IPS-20b (cell line): ENCODE measurements around the gene NLRP10.
"Not testable (repeated sequence)": the region's sequence is repeated elsewhere in the genome, so short reads cannot be mapped to it uniquely, and the experiment has no call there.

Experiments used
- H3K27ac ChIP-seq: one replicate; pipeline ENCODE4 v1.5.1; 2013; ENCODE audit warnings: low read length
- H3K27me3 ChIP-seq: 2 replicates; pipeline ENCODE4 v1.6.1; 2013; ENCODE audit warnings: mild to moderate bottlenecking, low read length, inconsistent platforms; ENCODE audit not compliant: insufficient read depth
- H3K36me3 ChIP-seq: 2 replicates; pipeline ENCODE4 v1.6.1; 2013; ENCODE audit warnings: low read depth, mild to moderate bottlenecking, inconsistent platforms, low read length, moderate library complexity; ENCODE audit not compliant: insufficient read depth
- H3K4me1 ChIP-seq: 2 replicates; pipeline ENCODE4 v1.6.1; 2013; ENCODE audit warnings: mild to moderate bottlenecking, control low read depth, inconsistent platforms, low read length, moderate library complexity; ENCODE audit not compliant: insufficient read depth
- H3K4me3 ChIP-seq: 2 replicates; pipeline ENCODE4 v1.5.1; 2013; ENCODE audit warnings: mild to moderate bottlenecking, low read length, inconsistent platforms
- H3K9ac ChIP-seq: 2 replicates; pipeline ENCODE4 v1.6.1; 2013; ENCODE audit warnings: low read depth, mild to moderate bottlenecking, inconsistent platforms, low read length, moderate library complexity
- H3K9me3 ChIP-seq: 2 replicates; pipeline ENCODE4 v1.6.1; 2013; ENCODE audit warnings: mild to moderate bottlenecking, low read depth, low read length, inconsistent platforms; ENCODE audit not compliant: insufficient read depth

The NLRP10 gene

GRCh38 chr11:7999795-8000194, 34.5 kb upstream of the NLRP10 start:
- no peaks in the 10 kb centered on the region for H3K27me3 ChIP-seq
- H3K4me3 ChIP-seq, result no peak overlapping the region
- no peaks in the 10 kb centered on the region for H3K9me3 ChIP-seq
- no peaks in the 10 kb centered on the region for H3K4me1 ChIP-seq
- no peak overlapping the region for H3K9ac ChIP-seq
- H3K27ac ChIP-seq, result no peak overlapping the region
- H3K36me3 ChIP-seq, result peaks cover 49% of the 10 kb centered on the region

- H3K27ac ChIP-seq, result no peak overlapping the region
- H3K27me3 ChIP-seq, result no peaks in the 10 kb centered on the region
- peaks cover 94% of the 10 kb centered on the region for H3K36me3 ChIP-seq
- H3K9ac ChIP-seq, result no peak overlapping the region
- no peaks in the 10 kb centered on the region for H3K9me3 ChIP-seq
- H3K4me3 ChIP-seq, result no peak overlapping the region
- H3K4me1 ChIP-seq, result no peaks in the 10 kb centered on the region
Measured at GRCh38 chr11:7994581-7995278, 29.5 kb upstream of the NLRP10 start.

GRCh38 chr11:7987560-7987883, 22.3 kb upstream of the NLRP10 start:
- Histone ChIP-seq H3K4me3 (peak overlapping the region; percentile 93), H3K9ac (peak overlapping the region; percentile 83), H3K36me3 (peaks cover 37% of the 10 kb centered on the region)
- not testable (repeated sequence) for H3K4me1 ChIP-seq, H3K27me3 ChIP-seq, H3K9me3 ChIP-seq, H3K27ac ChIP-seq

DNA sequence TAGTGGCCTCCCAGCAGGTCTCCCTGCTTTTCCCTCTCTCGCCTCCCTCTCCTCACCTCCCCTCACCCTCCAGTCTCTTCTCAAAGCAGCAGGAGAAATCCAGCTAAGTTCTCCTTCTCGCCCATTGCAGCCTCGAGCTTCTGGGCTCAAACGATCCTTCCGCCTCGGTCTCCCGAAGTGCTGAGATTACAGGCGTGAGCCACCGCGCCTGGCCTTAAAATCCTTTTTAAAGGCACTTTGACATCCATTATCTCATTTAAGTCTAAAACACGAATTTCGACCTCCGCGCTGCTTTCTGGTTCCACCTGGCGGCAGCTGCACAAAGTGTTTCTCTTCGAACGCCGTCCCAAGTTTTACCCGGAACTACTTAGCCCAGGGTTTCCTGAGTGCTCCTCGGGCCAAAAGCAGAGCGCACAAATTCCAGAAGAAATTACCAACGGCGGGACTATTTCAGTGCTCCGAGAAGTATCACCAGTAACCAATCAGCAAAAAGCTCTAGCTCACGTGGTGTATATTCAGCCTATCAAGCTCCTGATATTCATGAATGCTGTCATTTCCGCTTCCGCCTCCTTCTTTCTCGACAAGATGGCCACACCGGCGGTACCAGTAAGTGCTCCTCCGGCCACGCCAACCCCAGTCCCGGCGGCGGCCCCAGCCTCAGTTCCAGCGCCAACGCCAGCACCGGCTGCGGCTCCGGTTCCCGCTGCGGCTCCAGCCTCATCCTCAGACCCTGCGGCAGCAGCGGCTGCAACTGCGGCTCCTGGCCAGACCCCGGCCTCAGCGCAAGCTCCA, 21.7 kb upstream of the NLRP10 start, which contains the start of gene EIF3F:
Gene EIF3F, plus strand, starts transcription at position 570 of the 792 bp plus-strand sequence. Its CDS starts 16 bp downstream, at position 586.
- Histone ChIP-seq H3K9ac (peak within 1 kb of the TSS; percentile 85), H3K4me3 (peak within 1 kb of the TSS; percentile 93), H3K36me3 (peaks cover 31% of the 10 kb centered on the region), H3K27me3 (no peaks in the 10 kb centered on the region), H3K27ac (no peak within 1 kb of the TSS), H3K9me3 (no peaks in the 10 kb centered on the region), H3K4me1 (peaks cover 8% of the 10 kb centered on the region; the same call in 1 of the 2 replicates)

- Histone ChIP-seq H3K9ac (no peak overlapping the region), H3K9me3 (no peaks in the 10 kb centered on the region), H3K4me1 (peaks cover 8% of the 10 kb centered on the region; the same call in 1 of the 2 replicates), H3K36me3 (peaks cover 7% of the 10 kb centered on the region), H3K27ac (no peak overlapping the region), H3K27me3 (no peaks in the 10 kb centered on the region), H3K4me3 (no peak overlapping the region)
Measured at GRCh38 chr11:7983832-7984590, 18.8 kb upstream of the NLRP10 start.

- H3K4me3 ChIP-seq, result no peak overlapping the region
- H3K4me1 ChIP-seq, result no peaks in the 10 kb centered on the region; the same call in 1 of the 2 replicates
- no peak overlapping the region for H3K9ac ChIP-seq
- no peak overlapping the region for H3K27ac ChIP-seq
- H3K9me3 ChIP-seq, result no peaks in the 10 kb centered on the region
- no peaks in the 10 kb centered on the region for H3K36me3 ChIP-seq
- H3K27me3 ChIP-seq, result no peaks in the 10 kb centered on the region
Measured at GRCh38 chr11:7982582-7983119, 17.4 kb upstream of the NLRP10 start.

GRCh38 chr11:7981619-7982157, 16.4 kb upstream of the NLRP10 start:
- no peak overlapping the region for H3K9ac ChIP-seq
- peaks cover 5% of the 10 kb centered on the region; the same call in 1 of the 2 replicates for H3K4me1 ChIP-seq
- no peak overlapping the region for H3K27ac ChIP-seq
- no peaks in the 10 kb centered on the region for H3K27me3 ChIP-seq
- no peak overlapping the region for H3K4me3 ChIP-seq
- H3K9me3 ChIP-seq, result no peaks in the 10 kb centered on the region
- H3K36me3 ChIP-seq, result no peaks in the 10 kb centered on the region

- Histone ChIP-seq H3K9ac (no peak overlapping the region), H3K4me3 (no peak overlapping the region), H3K4me1 (peaks cover 5% of the 10 kb centered on the region; the same call in 1 of the 2 replicates), H3K9me3 (no peaks in the 10 kb centered on the region), H3K27ac (no peak overlapping the region), H3K27me3 (no peaks in the 10 kb centered on the region), H3K36me3 (no peaks in the 10 kb centered on the region)
Measured at GRCh38 chr11:7977232-7977917, 12.1 kb upstream of the NLRP10 start.

- Histone ChIP-seq H3K9ac (no peak overlapping the region), H3K27me3 (no peaks in the 10 kb centered on the region), H3K36me3 (no peaks in the 10 kb centered on the region), H3K9me3 (no peaks in the 10 kb centered on the region), H3K4me3 (no peak overlapping the region), H3K27ac (no peak overlapping the region), H3K4me1 (peaks cover 15% of the 10 kb centered on the region; the same call in 1 of the 2 replicates)
Measured at GRCh38 chr11:7974668-7975067, 9.4 kb upstream of the NLRP10 start.

DNA sequence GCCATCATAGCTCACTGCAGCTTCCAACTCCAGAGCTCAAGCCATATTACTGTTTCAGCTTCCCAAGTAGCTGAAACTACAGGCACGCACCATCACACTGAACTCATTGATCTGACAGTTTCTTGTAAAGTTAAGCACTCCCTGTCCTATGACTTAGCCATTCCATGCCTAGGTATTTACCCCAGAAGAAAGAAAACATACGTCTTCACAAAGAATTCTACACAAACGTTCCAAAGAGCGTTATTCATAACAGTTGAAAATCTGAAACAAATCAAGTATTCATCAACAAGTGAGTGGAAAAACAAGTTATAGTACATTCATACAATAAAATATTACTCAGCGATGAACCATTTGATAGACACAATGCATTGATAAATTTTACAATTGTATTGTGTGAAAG, 7.8 kb upstream of the NLRP10 start:
- Histone ChIP-seq H3K9me3 (no peaks in the 10 kb centered on the region), H3K36me3 (no peaks in the 10 kb centered on the region), H3K27me3 (no peaks in the 10 kb centered on the region), H3K4me3 (no peak overlapping the region), H3K4me1 (peaks cover 15% of the 10 kb centered on the region; the same call in 1 of the 2 replicates), H3K9ac (no peak overlapping the region), H3K27ac (no peak overlapping the region)

GRCh38 chr11:7971846-7972245, 6.6 kb upstream of the NLRP10 start:
- Histone ChIP-seq H3K9me3 (no peaks in the 10 kb centered on the region), H3K27me3 (no peaks in the 10 kb centered on the region), H3K9ac (no peak overlapping the region), H3K4me1 (peaks cover 9% of the 10 kb centered on the region; the same call in 1 of the 2 replicates), H3K4me3 (no peak overlapping the region), H3K27ac (no peak overlapping the region), H3K36me3 (no peaks in the 10 kb centered on the region)
